NCI-H187 (cell line): ENCODE data around the gene NFATC2.
A peak's percentile ranks its signal among the peaks of the same experiment; 100 is the strongest.

Experiments
- DNase-seq, 2 experiments: peaks; one replicate each; lab custom pipeline; 2025; lab: John Stamatoyannopoulos, UW

NFATC2 gene

DNA sequence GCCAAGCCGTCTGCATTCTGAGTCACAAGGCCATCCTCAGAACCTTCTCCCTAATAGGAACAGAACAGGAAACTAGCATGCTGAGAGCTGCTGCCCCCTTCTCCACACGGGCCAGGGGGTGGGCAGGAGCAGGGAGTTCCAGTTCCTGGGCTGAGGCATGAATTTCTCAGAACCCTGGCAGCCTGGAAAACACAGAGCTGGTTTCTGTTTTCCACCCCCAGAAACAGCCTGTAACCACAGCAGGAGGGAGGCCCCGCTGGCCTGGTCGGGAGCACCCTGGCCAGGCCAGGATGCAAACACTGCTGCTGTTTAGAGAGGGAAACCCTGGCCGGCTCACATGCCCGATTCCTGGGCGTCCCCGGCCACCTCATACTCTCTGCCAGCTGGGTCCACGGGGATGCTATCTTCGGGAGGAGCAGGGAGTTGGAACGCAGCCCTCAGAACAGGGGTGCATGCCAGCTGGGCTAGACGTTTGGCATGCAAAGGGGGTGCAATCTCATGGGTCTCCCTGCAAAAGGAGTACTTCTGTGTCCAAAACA lies 130.1 kb downstream of the NFATC2 start:
- DNase-seq: no peak

GRCh38 chr20:51411870-51412269 lies 130.6 kb downstream of the NFATC2 start:
- DNase-seq: no peak

- DNase-seq: no peak
Observed at GRCh38 chr20:51410586-51411325, 131.8 kb downstream of the NFATC2 start.

DNA sequence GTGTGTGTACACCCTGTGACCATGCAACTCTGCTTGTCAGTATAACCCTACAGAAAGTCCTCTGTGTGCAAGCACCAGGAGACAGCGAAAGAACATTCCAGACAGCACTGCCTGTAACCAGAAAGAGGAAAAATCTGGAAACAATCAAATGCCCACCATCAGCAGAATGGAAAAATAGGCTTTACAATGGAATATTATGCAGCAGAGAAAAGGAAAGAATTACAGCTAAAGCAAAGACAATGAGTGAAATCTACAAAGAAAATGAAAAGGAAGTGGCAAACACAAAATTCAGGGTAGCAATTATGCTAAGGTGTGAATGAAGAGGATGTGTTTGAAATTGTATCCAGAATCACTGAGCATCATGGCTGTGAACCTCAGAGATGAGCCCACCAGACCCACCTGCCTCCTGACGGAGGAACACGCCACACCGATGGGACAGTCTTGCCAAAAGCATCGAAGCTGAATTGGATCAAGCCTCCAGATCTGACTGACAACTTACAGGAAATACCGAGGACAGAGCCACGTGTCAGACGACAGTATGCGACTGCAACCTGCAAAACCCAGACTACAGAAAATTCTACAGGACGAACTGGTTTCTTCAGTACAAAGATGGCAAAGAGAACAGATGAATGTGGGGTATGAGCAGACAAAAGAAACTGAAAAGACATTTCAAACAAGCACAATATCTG lies 133.2 kb downstream of the NFATC2 start:
- DNase-seq: no peak

DNA sequence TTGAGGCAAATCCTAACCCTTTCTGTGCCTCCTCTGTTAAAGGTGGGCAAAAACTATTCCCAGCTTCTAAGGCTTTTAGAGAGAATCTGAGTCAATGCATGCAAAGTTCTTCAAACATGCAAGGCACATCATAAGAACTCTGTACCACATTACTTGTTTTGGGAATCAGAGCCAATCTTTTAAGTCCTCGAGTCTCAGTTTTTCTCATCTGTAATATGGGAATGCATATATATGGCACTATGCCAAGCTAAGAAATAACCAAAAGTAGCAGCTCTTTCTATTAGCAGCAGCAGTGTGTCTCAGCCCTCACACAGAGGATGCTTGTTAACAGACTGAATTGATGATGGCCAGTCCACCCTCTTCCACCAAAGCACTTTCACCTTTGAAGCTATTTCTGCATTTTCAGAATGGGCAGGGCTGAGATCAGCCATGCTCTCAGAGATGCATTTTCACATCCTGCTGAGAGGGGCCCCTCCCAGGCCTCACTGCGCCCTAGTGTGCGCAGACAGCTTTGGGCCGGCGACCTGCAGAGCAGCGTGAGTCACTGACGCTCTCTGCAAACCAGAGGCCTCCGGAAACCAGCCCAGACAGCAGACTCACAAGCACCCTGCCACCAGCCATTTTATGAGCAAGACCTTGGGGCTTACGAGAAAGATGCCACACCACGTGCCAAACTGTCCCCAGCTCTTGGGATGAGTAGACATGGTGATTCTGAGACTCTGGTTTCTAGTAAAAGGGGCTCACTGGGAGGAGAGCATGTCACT lies 138.0 kb downstream of the NFATC2 start:
- DNase-seq: no peak

- DNase-seq: no peak
Observed at GRCh38 chr20:51403466-51404220, 138.9 kb downstream of the NFATC2 start.

DNA sequence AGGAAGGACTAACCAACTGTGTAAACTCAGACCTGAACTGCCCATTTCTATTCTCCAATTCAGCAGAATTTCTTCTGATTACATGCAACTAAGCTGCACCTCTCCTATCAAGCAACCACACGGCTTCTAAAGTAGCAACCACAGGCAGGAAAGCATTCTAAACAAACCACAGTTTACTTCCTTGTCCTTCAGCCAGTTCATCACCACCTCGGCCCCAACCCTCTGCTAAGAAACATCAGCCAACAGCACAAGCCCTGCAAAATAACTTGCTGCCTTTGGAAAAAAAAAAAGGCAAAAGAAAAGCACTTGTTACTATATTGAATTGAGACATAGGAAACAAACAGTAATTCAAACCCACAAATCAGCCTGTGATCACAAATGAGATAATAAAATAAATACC lies 140.3 kb downstream of the NFATC2 start:
- DNase-seq: no peak

- DNase-seq: no peak
Observed at GRCh38 chr20:51401496-51401895, 141.0 kb downstream of the NFATC2 start.

DNA sequence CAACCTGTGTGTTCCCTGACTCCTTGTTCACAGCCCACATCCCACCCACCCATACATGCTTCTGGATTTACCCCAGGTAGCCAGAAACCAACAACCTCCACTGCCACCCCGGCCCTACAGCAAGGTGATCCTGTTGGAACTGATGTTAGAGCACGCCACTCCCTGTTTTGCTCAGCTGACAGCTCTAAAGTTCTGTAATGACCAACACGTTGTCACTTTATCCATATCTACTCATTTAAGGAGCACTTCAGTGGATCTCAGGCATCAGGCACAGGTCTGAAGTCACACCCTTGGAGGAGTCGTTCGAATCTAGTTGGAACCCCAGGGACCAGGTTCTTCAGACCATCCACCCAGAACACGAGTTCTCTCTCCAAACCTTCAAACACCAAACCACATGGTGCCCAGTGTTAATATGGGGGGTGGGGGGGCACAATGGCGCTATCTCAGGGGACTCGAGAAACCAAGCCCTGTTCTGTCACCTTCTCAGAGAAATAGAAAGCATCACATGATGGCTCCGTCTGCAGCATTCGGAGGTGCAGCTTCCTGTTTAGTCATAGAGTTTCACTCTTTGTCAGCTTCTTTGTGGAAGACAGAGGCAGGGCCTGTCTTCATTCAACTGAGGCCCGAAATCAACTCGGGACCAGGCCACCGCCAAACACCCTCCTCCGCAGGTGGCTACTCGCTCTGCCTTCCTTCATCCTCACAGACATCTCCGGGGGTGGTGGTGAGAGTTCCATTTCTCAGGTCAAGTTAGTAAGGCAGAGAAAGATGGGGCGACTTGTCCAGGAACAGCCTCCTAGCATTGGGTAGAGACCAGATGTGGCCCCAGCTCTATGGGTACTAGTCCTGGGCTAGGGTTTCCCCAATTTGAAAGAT lies 142.2 kb downstream of the NFATC2 start:
- DNase-seq: no peak

DNA sequence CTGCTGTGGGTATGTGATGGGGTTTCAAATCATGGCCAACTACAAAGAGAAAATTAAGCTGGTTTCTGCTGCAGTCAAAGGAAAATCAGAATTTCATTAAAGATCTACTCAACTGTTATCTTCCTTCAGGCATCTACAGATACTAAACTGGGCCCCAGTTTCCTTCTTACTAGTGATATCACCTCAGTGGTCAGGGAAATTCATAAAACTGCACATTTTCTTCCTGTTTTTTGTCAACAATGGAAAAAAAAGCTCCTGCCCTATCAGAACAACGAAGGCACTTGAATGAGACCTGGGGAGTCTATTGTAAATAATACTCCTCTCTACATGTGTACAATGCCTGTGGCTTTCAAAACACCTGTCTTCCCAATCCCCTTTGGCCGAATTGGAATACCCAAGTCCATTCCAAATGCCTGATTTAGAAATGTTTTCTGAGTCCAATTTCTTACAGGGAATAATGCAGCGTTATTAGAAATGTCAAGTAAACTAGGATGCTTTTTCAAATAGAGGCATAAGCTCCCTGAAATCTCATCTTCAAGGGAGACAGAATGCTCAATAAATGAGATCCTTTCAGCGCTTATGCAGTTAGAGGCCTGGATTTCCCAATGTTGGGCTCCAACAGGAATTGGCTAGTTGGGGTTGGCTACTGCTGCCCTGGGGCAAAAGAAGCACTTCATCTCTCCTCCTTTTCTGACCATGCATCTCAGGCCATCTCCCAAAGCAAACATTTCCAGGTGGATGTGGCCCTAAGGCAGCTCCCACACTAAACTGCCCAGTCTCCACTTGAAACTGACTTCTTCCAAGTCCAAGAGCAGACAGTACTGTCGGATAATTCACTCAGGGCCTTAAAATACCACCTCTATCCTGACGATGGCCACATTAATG lies 143.3 kb downstream of the NFATC2 start:
- DNase-seq: no peak

GRCh38 chr20:51398552-51398951 lies 144.0 kb downstream of the NFATC2 start:
- DNase-seq: no peak

- DNase-seq: no peak
Observed at GRCh38 chr20:51398083-51398482, 144.4 kb downstream of the NFATC2 start.

DNA sequence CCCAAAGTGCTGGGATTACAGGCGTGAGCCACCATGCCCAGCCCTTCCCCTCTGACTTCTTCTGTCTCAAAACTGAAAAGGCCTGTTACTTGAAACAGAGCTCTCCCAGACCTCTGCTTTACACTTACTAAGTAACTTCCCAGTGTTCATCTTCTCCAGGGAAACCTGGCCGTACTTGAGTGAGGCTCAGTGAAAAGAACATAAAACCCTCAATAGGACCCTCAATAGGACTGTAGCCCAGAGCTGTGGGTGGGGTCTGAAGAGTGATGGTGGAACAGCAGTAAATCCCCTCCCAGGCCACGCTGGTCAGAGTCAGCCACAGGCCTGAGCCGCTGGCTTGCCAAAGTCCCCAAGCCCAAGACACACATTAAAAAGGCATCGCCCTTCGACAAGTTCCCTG lies 145.4 kb downstream of the NFATC2 start:
- DNase-seq: no peak

- no peak for DNase-seq
Observed at GRCh38 chr20:51396365-51396909, 146.1 kb downstream of the NFATC2 start.

DNA sequence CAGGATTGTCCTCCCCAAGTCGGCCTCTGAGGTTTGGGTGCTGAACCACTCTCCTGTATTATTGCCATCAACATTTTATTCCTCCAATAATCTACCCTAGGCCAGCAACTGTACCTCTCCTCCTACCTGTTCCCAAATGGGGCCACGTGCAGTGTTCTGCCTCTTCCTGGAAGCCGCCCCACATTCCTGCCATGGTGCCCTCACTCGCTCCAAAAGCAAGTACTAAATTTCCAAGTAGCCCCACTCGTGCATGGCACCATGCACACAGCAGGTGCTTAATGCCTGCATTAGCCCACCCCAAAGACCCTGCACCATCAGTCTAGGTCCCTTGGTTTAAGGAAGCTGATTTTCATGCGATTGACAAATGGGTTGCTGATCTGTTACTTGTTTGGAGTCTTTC lies 147.8 kb downstream of the NFATC2 start:
- no peak for DNase-seq

GRCh38 chr20:51393571-51393970 lies 148.9 kb downstream of the NFATC2 start:
- DNase-seq: no peak

DNA sequence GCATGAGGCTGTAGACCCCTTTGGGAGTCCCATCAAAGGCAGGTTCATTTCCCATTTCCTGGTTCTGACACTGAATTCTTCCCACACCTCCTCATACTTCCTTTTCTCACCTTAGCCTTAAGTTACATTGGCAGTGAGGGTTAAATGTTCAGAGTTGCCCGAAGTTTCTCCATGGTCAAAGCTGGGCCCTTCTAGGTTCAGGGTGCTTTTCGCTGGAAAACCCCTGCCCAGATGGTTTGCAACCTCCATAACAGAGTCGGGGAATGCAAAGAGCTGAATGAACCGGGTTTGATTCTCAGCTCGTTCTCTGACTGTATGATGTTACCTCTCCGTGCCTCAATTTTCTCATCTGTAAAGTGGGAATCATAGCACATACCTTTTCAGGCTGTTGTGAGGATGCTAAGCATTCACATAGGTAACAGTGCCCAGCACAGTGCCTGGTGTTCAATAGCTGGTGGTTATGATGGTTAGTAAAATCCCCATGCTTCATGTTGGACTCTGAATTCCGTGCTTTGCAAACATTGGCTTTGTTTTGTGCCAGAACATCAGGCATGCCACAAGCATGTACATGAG lies 149.8 kb downstream of the NFATC2 start:
- no peak for DNase-seq

DNA sequence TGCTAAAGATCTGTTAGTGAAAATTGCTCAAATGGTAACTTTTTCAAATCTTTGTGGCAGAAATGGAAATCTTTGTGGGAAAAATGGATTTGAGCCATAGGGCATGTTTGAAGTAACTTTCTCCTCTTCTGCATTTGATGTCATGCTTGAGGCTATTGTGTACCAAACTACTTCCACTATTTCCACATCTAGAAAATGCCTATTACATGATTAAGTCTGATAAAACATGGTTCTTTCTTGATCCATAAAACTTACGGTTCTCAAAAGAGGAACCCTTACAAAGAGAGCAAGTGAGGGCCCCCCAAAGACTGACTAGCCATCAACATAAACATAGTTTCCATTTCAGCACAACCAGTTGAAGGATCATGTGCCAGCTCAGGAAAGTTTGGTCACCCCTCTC lies 150.6 kb downstream of the NFATC2 start:
- no peak for DNase-seq

- DNase-seq: peak in 1 of 2 experiments; percentile 44
Observed at GRCh38 chr20:51389543-51390264, 152.8 kb downstream of the NFATC2 start.
